Measurements from ENCODE around the gene LOXL1. TPM values are rescaled to one million over a fixed set of nuclear protein-coding genes. Genes with fewer than 3 reads are reported as not detected.
A peak's percentile ranks its signal among the peaks of the same experiment; 100 is the strongest.

Gene LOXL1
- total and polyA plus RNA-seq, 2 donors (not counting 1 experiment from before 2014, with no cell fraction given) = 65.6 to 163 TPM

DNA sequence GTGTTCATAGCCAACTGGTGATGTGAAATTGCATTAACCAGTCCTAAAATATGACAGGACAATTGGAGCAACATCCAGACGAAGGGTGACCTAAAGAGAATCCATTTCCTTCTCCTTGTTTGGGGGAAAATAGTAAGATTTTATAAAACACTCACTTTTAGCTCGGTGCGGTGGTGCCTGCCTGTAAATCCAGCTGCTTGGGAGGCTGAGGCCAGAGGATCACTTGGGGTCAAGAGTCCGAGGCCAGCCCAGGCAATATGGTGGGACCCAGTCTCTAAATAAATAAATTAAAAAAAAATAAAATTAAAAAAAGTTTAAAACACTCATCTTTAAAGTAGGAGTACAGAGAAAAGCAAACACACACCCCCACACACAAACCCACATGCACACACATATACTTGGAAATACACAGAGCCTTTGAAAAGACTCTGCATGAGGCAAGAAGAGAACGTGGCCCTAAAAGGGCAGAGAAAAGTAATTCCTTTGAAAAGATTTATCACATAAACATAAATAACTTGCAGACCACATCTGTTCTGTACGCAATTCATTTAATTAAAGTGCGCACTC is 14.1 kb upstream of the LOXL1 start:
- Histone ChIP-seq H3K4me1 (ENCODE audit: control insufficient read depth, extremely low read depth, insufficient read depth, low read length) (no peaks in the 10 kb centered on the region), H3K9ac (ENCODE audit: insufficient read depth, low read length) (no peak overlapping the region), H4K20me1 (ENCODE audit: control insufficient read depth, extremely low read depth, insufficient read depth, low read length) (no peaks in the 10 kb centered on the region), H3K27me3 (ENCODE audit: control insufficient read depth, insufficient read depth, low read length) (no peaks in the 10 kb centered on the region), H3K4me3 (replicated peaks in 1 of 4; ENCODE audit: control extremely low read depth in 1 of 4, insufficient read depth in 1 of 4, low read depth in 3 of 4, low read length in 4 of 4) (no peak overlapping the region), H3K36me3 (ENCODE audit: control insufficient read depth, insufficient read depth, low read length) (peaks cover 2% of the 10 kb centered on the region), H2AFZ (ENCODE audit: low read length) (no peak overlapping the region), H3K79me2 (ENCODE audit: control insufficient read depth, insufficient read depth, low read length) (no peaks in the 10 kb centered on the region), H3K9me3 (ENCODE audit: control insufficient read depth, insufficient read depth, low read depth, low read length) (no peaks in the 10 kb centered on the region), H3K27ac (ENCODE audit: insufficient read depth, low read length) (no peak overlapping the region), H3K4me2 (ENCODE audit: extremely low read depth, insufficient read depth, low read length) (no peak overlapping the region)
- no peak for TF ChIP-seq EZH2 (IDR thresholded peaks at IDR 0.05; ENCODE audit: low read length, missing control alignments)
- TF ChIP-seq CTCF (conservative IDR thresholded peaks at IDR 0.05 in 1 of 2, IDR thresholded peaks at IDR 0.05 in 1 of 2; ENCODE audit: low read depth in 1 of 2, low read length in 2 of 2) = no peak
- DNase-seq (ENCODE audit: low read depth in 2 of 2) = no peak

DNA sequence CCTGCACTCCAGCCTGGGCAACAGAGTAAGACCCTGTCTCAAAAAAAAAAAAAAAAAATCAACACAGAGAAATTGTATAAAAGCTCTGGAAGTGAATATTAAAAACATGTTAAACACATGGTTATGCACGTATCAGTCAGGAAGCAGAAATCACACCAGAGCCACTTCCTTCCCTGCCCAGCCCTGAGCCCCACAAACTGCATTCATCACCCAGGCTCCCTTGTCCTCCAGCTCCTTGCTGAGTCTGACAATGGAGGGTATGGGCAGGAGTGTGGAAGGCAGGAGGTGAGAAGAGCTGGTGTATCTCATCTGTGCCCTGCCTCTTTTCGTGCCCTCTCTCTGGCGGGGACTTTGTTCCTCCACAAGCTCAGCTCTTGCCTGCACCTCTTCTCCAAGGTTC is 12.1 kb upstream of the LOXL1 start:
- H3K4me3 ChIP-seq (replicated peaks in 1 of 4; ENCODE audit: control extremely low read depth in 1 of 4, insufficient read depth in 1 of 4, low read depth in 3 of 4, low read length in 4 of 4) = no peak overlapping the region
- no peak overlapping the region for H3K27ac ChIP-seq (ENCODE audit: insufficient read depth, low read length)
- peaks cover 6% of the 10 kb centered on the region for H3K36me3 ChIP-seq (ENCODE audit: control insufficient read depth, insufficient read depth, low read length)
- no peaks in the 10 kb centered on the region for H3K4me1 ChIP-seq (ENCODE audit: control insufficient read depth, extremely low read depth, insufficient read depth, low read length)
- no peak overlapping the region for H3K9ac ChIP-seq (ENCODE audit: insufficient read depth, low read length)
- H3K4me2 ChIP-seq (ENCODE audit: extremely low read depth, insufficient read depth, low read length) = no peak overlapping the region
- H3K79me2 ChIP-seq (ENCODE audit: control insufficient read depth, insufficient read depth, low read length) = no peaks in the 10 kb centered on the region
- no peaks in the 10 kb centered on the region for H4K20me1 ChIP-seq (ENCODE audit: control insufficient read depth, extremely low read depth, insufficient read depth, low read length)
- TF ChIP-seq EZH2 (IDR thresholded peaks at IDR 0.05; ENCODE audit: low read length, missing control alignments) (no peak), CTCF (conservative IDR thresholded peaks at IDR 0.05 in 1 of 2, IDR thresholded peaks at IDR 0.05 in 1 of 2; ENCODE audit: low read depth in 1 of 2, low read length in 2 of 2) (no peak)
- no peaks in the 10 kb centered on the region for H3K27me3 ChIP-seq (ENCODE audit: control insufficient read depth, insufficient read depth, low read length)
- no peak overlapping the region for H2AFZ ChIP-seq (ENCODE audit: low read length)
- H3K9me3 ChIP-seq (ENCODE audit: control insufficient read depth, insufficient read depth, low read depth, low read length) = no peaks in the 10 kb centered on the region
- no peak for DNase-seq (ENCODE audit: low read depth in 2 of 2)

GRCh38 chr15:73915082-73915481 is 11.2 kb upstream of the LOXL1 start:
- Histone ChIP-seq H3K79me2 (ENCODE audit: control insufficient read depth, insufficient read depth, low read length) (no peaks in the 10 kb centered on the region), H2AFZ (ENCODE audit: low read length) (no peak overlapping the region), H3K4me1 (ENCODE audit: control insufficient read depth, extremely low read depth, insufficient read depth, low read length) (no peaks in the 10 kb centered on the region), H3K27ac (ENCODE audit: insufficient read depth, low read length) (no peak overlapping the region), H4K20me1 (ENCODE audit: control insufficient read depth, extremely low read depth, insufficient read depth, low read length) (no peaks in the 10 kb centered on the region), H3K9ac (ENCODE audit: insufficient read depth, low read length) (no peak overlapping the region), H3K4me3 (replicated peaks in 1 of 4; ENCODE audit: control extremely low read depth in 1 of 4, insufficient read depth in 1 of 4, low read depth in 3 of 4, low read length in 4 of 4) (no peak overlapping the region), H3K36me3 (ENCODE audit: control insufficient read depth, insufficient read depth, low read length) (peaks cover 10% of the 10 kb centered on the region), H3K9me3 (ENCODE audit: control insufficient read depth, insufficient read depth, low read depth, low read length) (no peaks in the 10 kb centered on the region), H3K4me2 (ENCODE audit: extremely low read depth, insufficient read depth, low read length) (no peak overlapping the region), H3K27me3 (ENCODE audit: control insufficient read depth, insufficient read depth, low read length) (no peaks in the 10 kb centered on the region)
- DNase-seq (ENCODE audit: low read depth in 2 of 2) = peak in 1 of 2 donors; percentile 70
- TF ChIP-seq CTCF (conservative IDR thresholded peaks at IDR 0.05 in 1 of 2, IDR thresholded peaks at IDR 0.05 in 1 of 2; ENCODE audit: low read depth in 1 of 2, low read length in 2 of 2) (no peak), EZH2 (IDR thresholded peaks at IDR 0.05; ENCODE audit: low read length, missing control alignments) (no peak)
